RWPE1 (cell line): ENCODE measurements around the gene NACC2.
A peak's percentile ranks its signal among the peaks of the same experiment; 100 is the strongest.

Source experiments
- CTCF ChIA-PET: fragments of 350-600 bp; sonication (Branson Sonifier 250); formaldehyde crosslinking; extraction: SDS; loops from one replicate; lab custom pipeline; 2021; lab: Yijun Ruan, JAX
- POLR2A ChIA-PET: fragments of 400-600 bp; formaldehyde crosslinking; extraction: SDS; loops from one replicate; lab custom pipeline; 2020; ENCODE audit warnings: antibody characterized with exemption; ENCODE audit not compliant: low non-redundant PET; lab: Yijun Ruan, JAX
- DNase-seq: peaks from one replicate; pipeline ENCODE4 v3.0.0; 2012; ENCODE audit warnings: low spot score
- H3K27ac ChIP-seq: fragments of 450-650 bp; 2 replicates; pipeline ENCODE4 v1.5.1; 2017
- CTCF ChIP-seq: fragments of 450-650 bp; conservative IDR thresholded peaks from 2 replicates; pipeline ENCODE4 v1.5.1; 2017; ENCODE audit warnings: low read depth, mild to moderate bottlenecking

The NACC2 gene

GRCh38 chr9:136136127-136136925 is 41.2 kb upstream of the NACC2 start:
- ChIA-PET CTCF (interaction anchor here (0.6 kb wide), 1 partner anchor 188 kb away, joined by 3 read pairs; no protein-coding TSS in a partner anchor), POLR2A (no interaction called here)
- no peak for DNase-seq
- TF ChIP-seq CTCF, result no peak
- H3K27ac ChIP-seq, result no peak overlapping the region

GRCh38 chr9:136135326-136136126 is 40.4 kb upstream of the NACC2 start:
- H3K27ac ChIP-seq, result no peak overlapping the region
- DNase-seq, result no peak
- POLR2A ChIA-PET, result no interaction called here
- TF ChIP-seq CTCF, result no peak
- CTCF ChIA-PET, result no interaction called here

- no peak for DNase-seq
- TF ChIP-seq CTCF, result no peak
- no peak overlapping the region for H3K27ac ChIP-seq
- ChIA-PET CTCF (no interaction called here), POLR2A (no interaction called here)
These were observed 38.9 kb upstream of the NACC2 start for GRCh38 chr9:136133959-136134484.

- POLR2A ChIA-PET, result no interaction called here
- DNase-seq, result no peak
- peak; percentile 69 for TF ChIP-seq CTCF
- CTCF ChIA-PET, result interaction anchor here (0.5 to 0.7 kb wide), 4 partner anchors 112 to 451 kb away, joined by 3 read pairs; no protein-coding TSS in a partner anchor
- no peak overlapping the region for H3K27ac ChIP-seq
These were observed 38.3 kb upstream of the NACC2 start for GRCh38 chr9:136133191-136133958.

- no peak for TF ChIP-seq CTCF
These were observed 37.5 kb upstream of the NACC2 start for GRCh38 chr9:136132512-136133050.

More at GRCh38 chr9:136132512-136133050, 37.5 kb upstream of the NACC2 start:
- DNase-seq, result no peak
- CTCF ChIA-PET, result interaction anchor here (0.5 to 0.7 kb wide), 4 partner anchors 112 to 450 kb away, joined by 3 read pairs; no protein-coding TSS in a partner anchor
- no peak overlapping the region for H3K27ac ChIP-seq
- POLR2A ChIA-PET, result no interaction called here
